ENCODE measurements around the gene SUV39H2.
"Not testable (repeated sequence)": the region's sequence is repeated elsewhere in the genome, so short reads cannot be mapped to it uniquely, and the experiment has no call there.

The SUV39H2 gene

GRCh38 chr10:14942147-14942949, 63.7 kb downstream of the SUV39H2 start:
- not testable (repeated sequence) for DNase-seq

DNA sequence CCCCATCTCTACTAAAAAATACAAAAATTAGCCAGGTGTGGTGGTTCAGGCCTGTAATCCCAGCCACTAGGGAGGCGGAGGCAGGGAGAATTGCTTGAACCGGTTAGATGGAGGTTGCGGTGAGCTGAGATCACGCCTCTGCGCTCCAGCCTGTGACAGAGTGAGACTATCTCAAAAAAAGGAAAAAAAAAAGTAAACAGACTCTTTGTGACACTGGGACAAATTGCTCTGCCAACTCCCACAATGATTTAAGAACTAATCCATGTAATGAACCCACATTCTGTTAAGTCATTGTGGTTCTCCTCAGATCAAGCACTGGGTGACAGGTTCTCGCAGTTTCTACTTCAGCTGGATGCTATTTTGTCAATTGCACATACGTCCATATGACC, 64.3 kb downstream of the SUV39H2 start:
- not testable (repeated sequence) for DNase-seq

DNA sequence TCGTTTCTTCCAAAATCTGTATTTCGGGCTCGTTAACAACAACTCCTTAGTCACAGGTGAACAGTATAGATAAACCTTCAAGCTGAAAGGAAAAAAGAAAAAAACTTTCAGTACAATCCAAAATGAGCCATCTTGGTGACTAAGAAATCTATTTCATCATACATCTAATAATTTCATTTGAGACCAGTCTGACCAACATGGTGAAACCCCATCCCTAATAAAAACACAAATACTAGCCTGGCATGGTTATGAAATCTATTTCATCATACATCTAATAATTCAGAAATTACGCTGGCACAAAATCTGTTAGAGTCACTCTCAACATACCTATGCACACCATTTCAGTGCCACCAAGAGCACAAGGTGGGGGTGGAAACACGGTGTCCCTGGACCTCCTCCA, 66.4 kb downstream of the SUV39H2 start:
- DNase-seq, result no peak

- no peak for DNase-seq
Observed at GRCh38 chr10:14947268-14947667, 68.6 kb downstream of the SUV39H2 start.

GRCh38 chr10:14949291-14949690, 70.6 kb downstream of the SUV39H2 start:
- DNase-seq, result no peak

GRCh38 chr10:14952851-14953423, 74.3 kb downstream of the SUV39H2 start:
- DNase-seq, result no peak

- no peak for DNase-seq
Observed at GRCh38 chr10:14953424-14954000, 74.8 kb downstream of the SUV39H2 start.

All from activated CD4-positive, alpha-beta T cell treated with anti-CD3 and anti-CD28 coated beads for 1 hour (primary cell).